ENCODE data around the gene TMEM132A.

GRCh38 chr11:60953781-60954180 lies 29.5 kb downstream of the TMEM132A start:
- TF ChIP-seq CTCF (conservative IDR thresholded peaks at IDR 0.05; ENCODE audit: low read depth, low read length) (no peak), EZH2 (IDR thresholded peaks at IDR 0.05; ENCODE audit: borderline replicate concordance, low read depth, low read length, poor library complexity, severe bottlenecking) (no peak)
